B cell (primary cell): ENCODE measurements around the gene RREB1. TPM values are rescaled to one million over a fixed set of nuclear protein-coding genes. Genes with fewer than 3 reads are reported as not detected.

Experiments used
- ATAC-seq: fragments of 200-7000 bp; cut with Tn5 transposase; one replicate; pipeline ENCODE4 v1.10.0; 2021; ENCODE audit warnings: low read depth, mild to moderate bottlenecking, moderate number of reproducible peaks, moderate library complexity
- CTCF ChIA-PET: fragments of 350-600 bp; sonication (Branson Sonifier 250); formaldehyde crosslinking; loops from one replicate; lab custom pipeline; 2021; ENCODE audit warnings: antibody characterized with exemption, inconsistent platforms; lab: Charles Lee
- POLR2A ChIA-PET: fragments of 350-600 bp; sonication (Branson Sonifier 250); formaldehyde crosslinking; loops from one replicate; lab custom pipeline; 2021; ENCODE audit warnings: antibody characterized with exemption; lab: Charles Lee
- DNase-seq: peaks from one replicate; pipeline ENCODE4 v3.0.0; 2013
- H2AFZ ChIP-seq: 2 replicates; pipeline ENCODE4 v1.6.1; 2012; ENCODE audit warnings: mild to moderate bottlenecking, low read depth, low read length; ENCODE audit not compliant: insufficient read depth, poor library complexity, severe bottlenecking
- H3K27ac ChIP-seq, 2 donors: 1 replicate in 1 of 2; 2 replicates in 1 of 2; pipeline ENCODE4 v1.5.1; 2012 to 2013; ENCODE audit warnings: low read length in 2 of 2, mild to moderate bottlenecking in 2 of 2, moderate library complexity in 1 of 2
- H3K27me3 ChIP-seq, 4 experiments: fragments of 200-600 bp in 1 of 4; sonication (generic) in 1 of 4; replicated peaks in 1 of 4; 1 replicate in 2 of 4; 2 replicates in 2 of 4; pipeline versions ENCODE4 v1.6.1 to v1.7.0; 2013 to 2016; ENCODE audit warnings: low read length in 3 of 4, mild to moderate bottlenecking in 2 of 4, mixed read lengths in 1 of 4, moderate library complexity in 1 of 4; ENCODE audit not compliant: insufficient read depth in 4 of 4, control insufficient read depth in 3 of 4; ENCODE audit errors: control extremely low read depth in 1 of 4
- H3K36me3 ChIP-seq, 2 experiments: replicated peaks in 1 of 2; 1 replicate in 1 of 2; 2 replicates in 1 of 2; pipeline versions ENCODE4 v1.6.1 to v1.7.1; 2013; ENCODE audit warnings: low read length in 1 of 2; ENCODE audit not compliant: insufficient read depth in 2 of 2, control insufficient read depth in 1 of 2; ENCODE audit errors: control extremely low read depth in 1 of 2, extremely low read depth in 1 of 2
- H3K4me1 ChIP-seq, 2 donors: fragments of 200-600 bp in 1 of 2; sonication (generic) in 1 of 2; 1 replicate in 1 of 2; 2 replicates in 1 of 2; pipeline versions ENCODE4 v1.5.1 to v1.6.1; 2013 to 2017; ENCODE audit warnings: low read length in 2 of 2; ENCODE audit not compliant: control insufficient read depth in 2 of 2, insufficient read depth in 2 of 2
- H3K4me2 ChIP-seq: replicated peaks from 2 replicates; pipeline ENCODE3; 2012; ENCODE audit warnings: mild to moderate bottlenecking, low read depth, low read length; ENCODE audit not compliant: poor library complexity, severe bottlenecking
- H3K4me3 ChIP-seq, 5 experiments: fragments of 200-600 bp in 1 of 5; sonication (generic) in 1 of 5; 1 replicate in 3 of 5; 2 replicates in 2 of 5; pipeline versions ENCODE4 v1.5.1 to v1.7.0; 2011 to 2016; ENCODE audit warnings: low read length in 4 of 5, mild to moderate bottlenecking in 4 of 5, low read depth in 2 of 5, control low read depth in 1 of 5, moderate library complexity in 1 of 5; ENCODE audit not compliant: insufficient read depth in 1 of 5; ENCODE audit errors: control extremely low read depth in 1 of 5, extremely low read depth in 1 of 5
- H3K79me2 ChIP-seq: fragments of 200-600 bp; sonication (generic); one replicate; pipeline ENCODE4 v1.6.0; 2016; ENCODE audit warnings: low read length; ENCODE audit not compliant: control insufficient read depth, insufficient read depth
- H3K9ac ChIP-seq: fragments of 200-600 bp; sonication (generic); 2 replicates; pipeline ENCODE4 v1.6.1; 2017; ENCODE audit warnings: mild to moderate bottlenecking, low read length, moderate library complexity
- H3K9me3 ChIP-seq, 3 donors: one replicate each; pipeline versions ENCODE4 v1.6.1 to v1.7.1; 2013; ENCODE audit warnings: low read length in 2 of 3; ENCODE audit not compliant: control insufficient read depth in 2 of 3, insufficient read depth in 1 of 3; ENCODE audit errors: control extremely low read depth in 1 of 3
- H4K20me1 ChIP-seq: 2 replicates; pipeline ENCODE4 v1.6.0; 2012; ENCODE audit warnings: mild to moderate bottlenecking, low read length; ENCODE audit not compliant: insufficient read depth, control insufficient read depth, poor library complexity, severe bottlenecking
- H3K27ac Mint-ChIP-seq: one replicate; pipeline ENCODE4 v1.8.0; 2021; ENCODE audit warnings: mixed read lengths
- H3K27me3 Mint-ChIP-seq: one replicate; pipeline ENCODE4 v1.8.0; 2021; ENCODE audit warnings: mixed read lengths
- H3K4me1 Mint-ChIP-seq: one replicate; pipeline ENCODE4 v1.8.0; 2021; ENCODE audit warnings: mixed read lengths
- H3K4me3 Mint-ChIP-seq: one replicate; pipeline ENCODE4 v1.8.0; 2021; ENCODE audit warnings: mixed read lengths
- H3K9me3 Mint-ChIP-seq: one replicate; pipeline ENCODE4 v1.8.0; 2022; ENCODE audit warnings: mixed read lengths; ENCODE audit not compliant: insufficient read depth
- EZH2 ChIP-seq: IDR thresholded peaks from 2 replicates; pipeline ENCODE4 v1.6.1; 2012; ENCODE audit warnings: borderline replicate concordance, low read depth, mild to moderate bottlenecking, moderate library complexity, low read length; ENCODE audit not compliant: insufficient read depth, poor library complexity, severe bottlenecking
- WGBS: methylation state at CpG from one replicate; pipeline ENCODE4 v1.1.5; 2013; ENCODE audit warnings: missing lambda C conversion rate; ENCODE audit not compliant: insufficient coverage; 5-methylcytosine and 5-hydroxymethylcytosine counted together
- intact Hi-C: fragments of 100-400 bp; cut with micrococcal nuclease; formaldehyde crosslinking; loops from one replicate; pipeline ENCODE4 v1.10.0; 2022
- polyA plus RNA-seq: library from polyadenylated mRNA; depleted of rRNA; stranded (reverse); fragments of >200 nt; gene quantifications from 2 replicates; pipeline ENCODE4 v1.2.3, GENCODE V29; 2012
- total RNA-seq, 2 donors: library from RNA; stranded (reverse); fragments of 120-200 nt in 1 of 2; gene quantifications; 1 replicate in 1 of 2; 2 replicates in 1 of 2; pipeline versions ENCODE4 v1.2.3 to v1.2.4, GENCODE V29; 2013 to 2022
- TF ChIP-seq, protein P1 (sequence below): fragments of 200-600 bp; IDR thresholded peaks from one replicate; pipeline ENCODE4 v1.8.0; 2022; ENCODE audit warnings: antibody characterized with exemption, mild to moderate bottlenecking

Gene RREB1
- total and polyA plus RNA-seq, 2 donors (not counting 1 experiment from before 2014, with no cell fraction given) = 10.4 to 58.6 TPM

- Histone ChIP-seq H3K9ac (no peak overlapping the region), H3K4me2 (no peak overlapping the region)
- TF ChIP-seq, protein P1, sequence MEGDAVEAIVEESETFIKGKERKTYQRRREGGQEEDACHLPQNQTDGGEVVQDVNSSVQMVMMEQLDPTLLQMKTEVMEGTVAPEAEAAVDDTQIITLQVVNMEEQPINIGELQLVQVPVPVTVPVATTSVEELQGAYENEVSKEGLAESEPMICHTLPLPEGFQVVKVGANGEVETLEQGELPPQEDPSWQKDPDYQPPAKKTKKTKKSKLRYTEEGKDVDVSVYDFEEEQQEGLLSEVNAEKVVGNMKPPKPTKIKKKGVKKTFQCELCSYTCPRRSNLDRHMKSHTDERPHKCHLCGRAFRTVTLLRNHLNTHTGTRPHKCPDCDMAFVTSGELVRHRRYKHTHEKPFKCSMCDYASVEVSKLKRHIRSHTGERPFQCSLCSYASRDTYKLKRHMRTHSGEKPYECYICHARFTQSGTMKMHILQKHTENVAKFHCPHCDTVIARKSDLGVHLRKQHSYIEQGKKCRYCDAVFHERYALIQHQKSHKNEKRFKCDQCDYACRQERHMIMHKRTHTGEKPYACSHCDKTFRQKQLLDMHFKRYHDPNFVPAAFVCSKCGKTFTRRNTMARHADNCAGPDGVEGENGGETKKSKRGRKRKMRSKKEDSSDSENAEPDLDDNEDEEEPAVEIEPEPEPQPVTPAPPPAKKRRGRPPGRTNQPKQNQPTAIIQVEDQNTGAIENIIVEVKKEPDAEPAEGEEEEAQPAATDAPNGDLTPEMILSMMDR = no peak
- TF ChIP-seq EZH2 = no peak
Observed at GRCh38 chr6:7101290-7101689, 6.5 kb upstream of the RREB1 start.

DNA sequence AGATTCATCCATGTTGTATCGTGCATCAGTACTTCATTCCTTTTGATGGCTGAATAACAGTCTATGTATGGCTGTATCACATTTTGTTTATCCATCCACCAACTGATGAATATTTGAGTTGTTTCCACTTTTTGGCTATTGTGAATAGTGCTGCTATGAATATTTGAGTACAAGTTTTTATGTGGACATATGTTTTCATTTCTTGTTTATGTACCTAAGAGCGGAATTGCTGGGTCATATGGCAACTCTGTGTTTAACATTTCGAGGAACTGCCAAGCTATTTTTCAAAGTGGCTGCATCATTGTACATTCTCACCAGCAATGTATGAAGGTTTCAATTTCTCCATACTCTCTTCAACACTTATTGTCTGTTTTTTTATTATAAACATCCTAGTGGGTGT lies 3.0 kb upstream of the RREB1 start:
- TF ChIP-seq, protein P1 = no peak
- TF ChIP-seq EZH2 = no peak
- no peak overlapping the region for H2AFZ ChIP-seq
- peaks cover 22% of the 10 kb centered on the region for H3K4me1 Mint-ChIP-seq
- H3K27ac ChIP-seq = no peak overlapping the region
- no peak for ATAC-seq
- no peaks in the 10 kb centered on the region for H3K36me3 ChIP-seq
- no peak overlapping the region for H3K4me3 Mint-ChIP-seq
- intact Hi-C loops = loop anchor here (5.0 kb wide), 1 partner anchor 32 kb away; no protein-coding TSS in a partner anchor
- H4K20me1 ChIP-seq = no peaks in the 10 kb centered on the region
- peaks cover 10 to 19% of the 10 kb centered on the region in 2 donors for H3K4me1 ChIP-seq
- ChIA-PET POLR2A (no interaction called here), CTCF (no interaction called here)
- no peak overlapping the region for H3K9ac ChIP-seq
- no CpG with 5 or more reads among the region's 3 CpGs for WGBS
- peaks cover 35% of the 10 kb centered on the region for H3K79me2 ChIP-seq
- no peaks in the 10 kb centered on the region for H3K27me3 ChIP-seq
- H3K9me3 Mint-ChIP-seq = no peaks in the 10 kb centered on the region
- H3K27ac Mint-ChIP-seq = no peak overlapping the region
- DNase-seq = no peak
- no peaks in the 10 kb centered on the region for H3K9me3 ChIP-seq
- no peak overlapping the region for H3K4me2 ChIP-seq
- no peak overlapping the region for H3K4me3 ChIP-seq
- no peaks in the 10 kb centered on the region for H3K27me3 Mint-ChIP-seq

More at GRCh38 chr6:7101290-7101689, 6.5 kb upstream of the RREB1 start:
- POLR2A ChIA-PET = no interaction called here
- peaks cover 16% of the 10 kb centered on the region for H3K4me1 Mint-ChIP-seq
- Histone ChIP-seq H4K20me1 (no peaks in the 10 kb centered on the region), H3K4me3 (no peak overlapping the region), H3K9me3 (no peaks in the 10 kb centered on the region), H2AFZ (no peak overlapping the region), H3K27ac (no peak overlapping the region), H3K36me3 (no peaks in the 10 kb centered on the region), H3K79me2 (peaks cover 5% of the 10 kb centered on the region), H3K27me3 (no peaks in the 10 kb centered on the region), H3K4me1 (peaks cover 7 to 11% of the 10 kb centered on the region in 2 donors)
- WGBS = 100% methylated on average over 7 of the region's 8 CpGs
- CTCF ChIA-PET = no interaction called here
- H3K27ac Mint-ChIP-seq = no peak overlapping the region
- H3K27me3 Mint-ChIP-seq = no peaks in the 10 kb centered on the region
- no peak for ATAC-seq
- H3K9me3 Mint-ChIP-seq = no peaks in the 10 kb centered on the region
- H3K4me3 Mint-ChIP-seq = no peak overlapping the region
- no peak for DNase-seq
- intact Hi-C loops = no loop called here
